Glomerular visceral epithelial cell (primary cell): ENCODE results near the gene SSH2.
"Not testable (repeated sequence)": the region's sequence is repeated elsewhere in the genome, so short reads cannot be mapped to it uniquely, and the experiment has no call there.

Experiments
- DNase-seq: peaks from one replicate; pipeline ENCODE4 v3.0.0-alpha.2; 2016; ENCODE audit errors: extremely low spot score

Gene SSH2

DNA sequence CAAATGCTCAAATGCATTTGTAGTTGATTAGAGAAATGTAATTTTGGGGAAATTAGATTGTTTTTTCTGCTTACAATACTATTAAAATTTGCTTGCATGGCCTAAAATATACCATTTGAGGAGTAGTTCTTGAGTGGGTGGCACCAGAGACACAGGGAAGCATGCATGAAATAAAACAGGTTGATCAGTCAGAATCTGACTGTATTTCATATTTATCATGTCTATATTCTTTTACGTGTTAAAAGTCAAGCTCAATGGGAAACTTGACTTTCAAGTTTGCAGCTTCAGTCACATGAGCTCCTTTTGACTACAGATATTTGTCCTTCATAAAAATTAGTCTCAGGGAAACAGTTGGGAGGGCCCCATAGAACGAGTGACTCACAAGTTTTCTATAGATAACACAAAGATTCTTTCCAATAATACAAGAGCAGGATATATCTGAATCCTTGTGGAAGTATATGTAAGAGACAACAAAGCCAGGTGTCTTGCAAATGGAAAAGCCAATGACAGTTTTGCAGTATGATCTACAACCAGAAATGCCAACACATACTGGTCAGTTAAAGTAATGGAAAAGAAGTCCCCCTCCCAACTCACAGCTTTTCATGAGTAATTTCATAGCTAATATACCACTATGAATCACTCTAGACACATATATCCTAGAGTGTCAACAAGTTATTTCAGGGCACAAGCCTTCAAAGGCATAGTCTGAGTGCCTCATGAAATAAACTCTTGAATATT lies 265.1 kb downstream of the SSH2 start:
- peak; percentile 44 for DNase-seq

DNA sequence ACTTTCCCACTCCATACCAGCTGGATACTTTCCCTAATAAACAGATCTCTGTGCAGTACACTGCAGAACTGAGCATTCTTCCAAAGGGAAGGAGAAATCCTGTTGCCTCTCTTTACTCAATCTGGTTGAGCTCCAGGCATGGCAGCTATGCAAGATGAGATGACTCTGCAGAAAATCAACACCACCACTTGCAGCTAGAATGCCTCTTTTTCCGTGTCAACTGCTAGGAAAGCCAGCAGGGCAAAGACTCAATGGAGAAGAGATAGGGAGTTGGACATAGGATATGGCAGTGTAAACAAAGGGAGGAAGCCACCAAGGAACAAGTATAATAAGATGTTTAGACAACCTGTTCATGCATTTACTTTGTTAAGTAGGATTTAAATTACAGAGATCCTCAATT lies 266.9 kb downstream of the SSH2 start:
- DNase-seq: no peak

DNA sequence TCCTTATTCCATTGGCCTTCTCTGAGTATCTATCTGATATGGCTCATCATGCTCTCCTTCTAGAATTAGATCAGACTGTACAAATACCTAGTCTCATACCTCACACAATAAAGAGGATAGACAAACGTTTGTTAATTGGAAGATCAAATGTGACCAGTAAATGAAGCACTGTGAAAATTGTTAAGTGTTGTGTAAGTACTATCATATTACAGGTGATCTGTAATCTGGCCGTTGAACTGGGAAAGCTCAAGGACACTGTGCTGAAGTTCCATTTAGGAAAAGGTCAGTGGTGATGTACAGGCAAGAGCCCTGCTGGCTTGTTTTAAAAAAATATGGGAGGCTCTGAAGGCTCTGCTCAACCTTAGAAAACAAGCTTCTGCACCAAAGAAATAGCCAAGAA lies 268.8 kb downstream of the SSH2 start:
- no peak for DNase-seq

DNA sequence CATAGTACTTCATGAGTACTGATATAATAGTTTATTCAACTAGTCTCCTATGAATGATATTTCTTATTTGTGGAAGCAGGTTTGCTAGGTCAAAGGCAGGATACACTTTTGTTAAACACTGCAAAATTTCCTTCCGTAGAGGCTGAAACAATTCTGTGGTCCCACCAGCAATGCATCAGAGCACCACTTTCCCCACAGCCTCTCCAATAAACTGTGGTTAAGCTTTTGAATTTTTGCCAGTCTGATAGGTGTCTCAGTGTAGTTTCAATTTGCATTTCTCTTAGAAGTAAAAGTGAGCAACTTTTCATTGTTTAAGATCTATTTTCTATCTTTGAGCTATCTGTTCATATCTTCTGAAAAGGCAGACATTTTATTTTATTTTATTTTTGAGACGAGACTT lies 270.9 kb downstream of the SSH2 start:
- DNase-seq: no peak

DNA sequence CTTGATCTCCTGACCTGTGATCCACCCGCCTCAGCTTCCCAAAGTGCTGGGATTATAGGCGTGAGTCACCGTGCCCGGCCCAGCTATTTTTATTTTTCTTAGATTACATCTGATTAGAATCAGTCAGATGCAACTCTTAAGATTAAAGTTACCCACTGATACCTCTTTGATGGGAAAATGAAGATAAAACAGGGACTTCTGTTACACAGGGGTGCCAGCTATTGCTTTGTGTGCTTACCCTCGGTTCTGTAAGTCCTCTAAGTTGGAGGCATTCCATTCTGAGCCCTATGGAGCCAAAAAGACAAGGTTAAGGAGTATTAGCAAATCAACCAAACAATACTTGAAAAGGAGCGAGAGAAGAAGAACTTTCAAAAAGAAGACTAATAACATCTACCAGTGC lies 274.7 kb downstream of the SSH2 start:
- no peak for DNase-seq

DNA sequence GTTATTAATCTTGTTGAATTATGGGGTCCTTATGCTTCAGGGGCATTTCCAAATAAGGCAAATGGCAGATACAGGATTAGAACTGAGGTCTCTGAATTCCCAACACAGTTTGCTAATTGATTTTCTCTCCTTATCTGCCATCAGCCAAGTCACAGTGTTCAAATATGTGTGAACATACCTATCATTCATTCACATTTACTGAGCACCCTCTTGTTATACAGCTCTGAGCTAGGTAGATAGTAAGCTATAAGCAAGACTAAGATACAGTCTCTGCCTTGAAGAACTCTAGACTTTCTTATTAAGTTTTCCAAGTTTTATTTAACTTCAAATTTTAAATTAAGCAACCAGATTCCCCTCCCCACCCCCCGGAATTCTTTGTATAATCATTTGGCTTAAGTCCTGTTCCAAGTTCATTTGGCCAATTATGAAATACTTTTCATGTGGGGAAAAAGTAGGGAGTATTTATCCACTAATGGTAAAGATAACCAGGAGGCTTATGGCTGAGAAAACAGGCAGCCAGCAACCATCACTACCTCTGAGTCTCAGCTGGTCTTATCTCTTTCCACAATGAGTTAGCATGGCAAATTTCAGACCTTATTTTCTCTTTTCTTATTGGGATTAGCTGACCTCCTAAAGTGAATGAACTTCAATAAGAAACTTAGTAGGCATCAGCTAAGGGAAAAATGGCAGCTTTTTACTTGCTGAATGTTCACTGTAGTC lies 275.9 kb downstream of the SSH2 start:
- no peak for DNase-seq

DNA sequence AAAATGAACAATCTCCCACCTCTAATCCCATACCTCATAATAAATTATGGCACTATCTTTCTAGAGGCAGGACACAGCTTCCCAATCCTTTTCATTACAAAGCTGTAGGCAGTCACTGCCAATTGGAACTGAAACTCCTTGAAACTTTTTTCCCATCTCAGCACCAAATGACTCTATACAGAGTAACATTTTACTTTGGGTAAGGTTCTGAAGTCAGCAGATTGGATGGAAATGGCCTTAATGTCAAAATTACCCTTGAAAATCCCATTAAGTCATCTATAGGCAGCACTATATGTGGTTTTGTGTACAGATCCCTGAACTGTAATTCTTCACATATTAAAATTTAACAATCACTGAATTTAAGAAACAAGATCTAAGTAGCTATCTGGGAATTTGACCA lies 277.1 kb downstream of the SSH2 start:
- DNase-seq: no peak

DNA sequence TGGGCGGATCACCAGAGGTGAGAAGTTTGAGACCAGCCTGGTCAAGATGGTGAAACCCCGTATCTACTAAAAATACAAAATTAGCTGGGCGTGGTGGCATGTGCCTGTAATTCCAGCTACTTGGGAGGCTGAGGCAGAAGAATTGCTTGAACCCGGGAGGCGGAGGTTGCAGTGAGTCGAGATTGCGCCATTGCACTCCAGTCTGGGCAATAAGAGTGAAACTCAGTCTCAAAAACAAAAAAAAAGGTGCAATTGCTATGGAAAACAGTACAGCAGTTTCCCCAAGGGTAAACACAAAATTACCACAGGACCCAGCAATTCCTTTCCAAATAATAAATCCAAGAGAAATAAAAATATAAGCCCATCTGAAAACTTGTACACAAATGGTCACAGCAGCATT lies 278.1 kb downstream of the SSH2 start:
- not testable (repeated sequence) for DNase-seq

DNA sequence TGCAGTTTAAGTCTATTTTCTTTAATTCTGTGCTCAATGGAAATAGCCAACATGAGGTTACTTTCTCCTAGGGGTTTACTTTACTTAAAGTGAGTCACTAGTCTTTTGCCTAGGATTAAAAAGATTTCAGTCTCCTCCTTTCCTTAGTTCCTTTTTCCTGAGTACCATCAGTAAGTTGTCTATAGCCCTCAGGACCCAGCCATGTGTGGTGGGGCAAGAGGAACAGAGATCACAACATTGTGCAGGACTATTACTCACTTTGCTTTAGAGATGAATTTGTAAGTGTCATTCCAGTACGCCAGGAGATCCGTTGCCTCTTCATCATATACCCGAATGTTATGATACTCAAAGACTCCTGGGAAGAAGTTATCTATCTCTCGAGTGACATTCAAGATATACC lies 279.6 kb downstream of the SSH2 start:
- DNase-seq: no peak

DNA sequence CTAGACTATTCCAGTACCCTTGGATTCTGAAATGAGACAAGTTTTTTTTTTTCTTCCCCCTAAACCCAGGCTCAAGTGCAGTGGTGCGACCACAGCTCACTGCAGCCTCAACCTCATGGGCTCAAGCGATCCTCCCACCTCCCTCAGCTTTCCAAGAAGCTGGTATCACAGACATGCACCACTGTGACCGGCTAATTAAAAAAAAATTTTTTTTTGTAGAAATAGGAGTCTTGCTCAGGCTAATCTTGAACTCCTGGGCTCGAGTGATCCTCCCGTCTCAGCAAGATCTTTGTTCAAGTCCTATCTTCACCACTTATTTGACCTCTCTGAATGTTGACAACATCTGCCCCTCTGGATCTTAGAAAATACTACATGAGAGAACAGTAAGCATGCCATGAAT lies 280.7 kb downstream of the SSH2 start:
- no peak for DNase-seq

DNA sequence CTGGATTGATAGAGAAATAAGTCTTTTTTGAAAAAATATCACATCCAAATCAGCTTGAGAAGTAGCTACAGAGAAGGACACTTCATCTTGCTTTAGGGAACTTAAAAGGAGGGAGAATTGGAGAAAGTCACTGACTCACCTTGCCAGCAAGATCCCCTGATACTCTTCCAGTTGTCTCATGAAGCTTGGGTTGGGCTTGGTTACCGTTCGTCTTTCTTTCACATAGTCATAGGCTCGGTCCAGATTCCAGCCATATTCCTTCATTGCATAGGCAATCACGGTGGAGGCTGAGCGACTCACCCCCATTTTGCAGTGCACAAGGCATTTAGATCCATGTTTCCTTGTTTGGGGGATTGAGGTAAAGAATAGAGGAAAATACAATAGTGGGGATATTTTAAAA lies 282.0 kb downstream of the SSH2 start:
- no peak for DNase-seq

DNA sequence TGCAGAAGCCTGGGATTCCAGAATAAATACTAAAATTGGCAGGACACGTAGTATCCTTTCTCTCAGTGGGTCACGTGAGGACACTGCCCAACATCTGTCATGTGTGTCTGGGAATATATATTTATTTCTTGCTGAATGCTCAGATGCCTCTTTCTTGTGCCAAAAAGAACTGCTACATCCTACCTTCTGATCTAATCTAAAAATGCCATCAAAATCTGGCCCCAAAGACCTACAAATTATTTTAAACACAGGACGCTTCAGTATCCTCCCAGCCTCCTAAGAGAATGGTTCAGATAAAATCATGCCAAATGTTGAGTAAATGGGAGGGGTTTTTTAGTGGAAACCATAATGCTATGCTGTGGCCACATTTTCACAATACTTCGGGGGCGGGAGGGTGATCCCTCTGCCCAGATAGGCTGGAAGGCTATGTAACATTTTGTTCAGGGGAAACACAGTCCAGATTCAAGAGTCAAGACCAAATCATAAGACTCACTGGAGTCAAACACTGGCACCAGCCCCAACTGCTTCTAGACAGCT lies 284.4 kb downstream of the SSH2 start:
- DNase-seq: no peak

DNA sequence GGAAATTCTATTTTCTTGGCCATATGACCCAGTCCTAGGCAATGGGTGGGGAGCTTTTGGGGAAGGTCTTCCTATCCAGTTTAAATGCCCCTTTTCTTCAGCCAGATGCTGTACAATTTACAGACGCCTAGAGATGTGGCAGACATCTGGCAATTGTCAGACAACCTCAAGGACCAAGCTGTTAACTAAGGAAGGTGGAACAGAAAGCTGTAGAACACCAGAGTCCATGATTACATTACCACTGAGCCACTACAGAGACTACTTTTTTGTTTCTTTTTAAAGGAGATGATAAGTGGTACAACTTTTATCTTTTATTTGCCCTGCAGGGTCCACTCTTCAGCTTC lies 286.2 kb downstream of the SSH2 start:
- DNase-seq: no peak

DNA sequence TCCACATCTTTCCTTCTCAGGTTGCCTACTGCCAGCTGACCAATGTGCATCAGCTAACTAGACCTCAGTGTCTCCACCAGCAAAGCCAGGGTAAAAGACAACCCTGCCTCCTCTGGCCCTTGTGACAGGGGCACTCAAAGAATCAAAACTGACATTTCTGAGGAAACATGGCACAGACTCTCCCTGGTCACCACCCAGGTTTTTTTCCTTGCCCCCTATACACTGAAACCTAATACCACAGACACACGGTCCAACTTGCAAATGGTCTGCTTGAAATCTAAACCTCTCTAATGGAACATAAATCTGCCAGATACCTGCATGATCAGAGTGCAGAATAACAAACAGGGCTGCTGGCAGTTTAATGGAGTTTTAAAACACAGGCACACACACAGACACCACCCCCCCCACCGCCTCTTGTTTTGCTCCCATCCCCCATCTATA lies 287.8 kb downstream of the SSH2 start:
- no peak for DNase-seq

DNA sequence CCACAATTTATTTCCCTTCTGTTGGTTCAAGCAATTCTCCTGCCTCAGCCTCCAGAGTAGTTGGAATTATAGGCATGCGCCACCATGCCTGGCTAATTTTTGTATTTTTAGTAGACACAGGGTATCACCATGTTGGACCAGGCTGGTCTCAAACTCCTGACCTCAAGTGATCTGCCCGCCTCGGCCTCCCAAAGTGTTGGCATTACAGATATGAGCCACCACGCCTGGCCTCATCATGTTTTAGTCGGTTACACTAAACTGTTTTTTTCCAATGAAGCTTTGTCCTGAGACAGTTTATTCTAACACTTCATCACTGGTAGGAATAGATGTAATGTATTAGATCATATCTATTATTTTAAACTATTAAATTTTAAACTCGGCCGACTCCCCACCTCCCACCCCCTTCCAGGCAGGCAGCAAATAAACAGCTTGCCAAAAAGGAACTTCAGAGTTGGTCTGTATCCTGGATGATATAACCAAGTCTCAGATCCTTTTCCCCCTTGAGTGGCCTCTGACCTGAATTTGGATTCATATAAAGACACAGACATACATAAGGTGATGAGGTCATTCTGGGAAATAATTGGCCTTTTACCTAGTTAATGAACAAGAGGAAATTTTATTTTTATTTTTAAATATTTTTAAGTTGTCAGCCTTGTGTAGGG lies 288.9 kb downstream of the SSH2 start:
- no peak for DNase-seq

DNA sequence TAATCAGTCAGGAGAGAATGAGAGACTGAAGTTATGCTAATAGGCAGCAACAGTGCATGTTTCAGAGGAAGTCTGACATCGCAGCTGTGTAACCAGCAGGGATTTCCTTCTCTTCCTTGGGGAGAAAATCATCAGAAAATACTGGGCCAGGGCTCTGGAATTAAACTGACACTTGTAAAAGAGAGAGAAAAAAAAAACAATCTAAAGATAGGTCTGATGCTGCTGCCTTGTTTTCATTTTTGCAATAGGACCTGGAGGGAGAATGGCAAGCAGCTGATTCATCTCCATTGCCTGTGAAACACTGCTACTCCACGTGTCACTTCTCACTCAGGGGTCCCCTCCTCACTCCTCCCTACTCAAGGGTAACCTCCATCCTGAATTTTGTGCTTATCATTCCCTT lies 289.6 kb downstream of the SSH2 start:
- DNase-seq: no peak

DNA sequence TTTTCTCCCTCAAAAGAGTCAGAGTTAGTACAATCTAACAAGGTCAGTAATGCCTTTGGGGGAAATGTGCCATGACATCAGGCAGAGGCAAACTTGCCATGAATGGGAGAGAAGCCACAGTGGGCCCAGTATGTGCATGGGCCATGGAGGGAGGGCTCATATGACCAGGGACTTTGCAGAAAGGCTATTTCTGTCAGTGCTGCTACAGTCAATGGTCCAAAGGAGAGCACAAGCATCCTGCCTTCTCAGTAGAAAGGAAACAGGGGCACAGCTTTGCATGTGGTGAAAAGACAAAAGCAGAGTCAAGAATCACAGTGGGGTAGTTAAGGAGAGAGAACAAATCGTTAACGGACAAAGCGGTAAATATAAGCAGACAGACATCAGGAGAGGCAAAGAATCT lies 296.1 kb downstream of the SSH2 start:
- DNase-seq: no peak

DNA sequence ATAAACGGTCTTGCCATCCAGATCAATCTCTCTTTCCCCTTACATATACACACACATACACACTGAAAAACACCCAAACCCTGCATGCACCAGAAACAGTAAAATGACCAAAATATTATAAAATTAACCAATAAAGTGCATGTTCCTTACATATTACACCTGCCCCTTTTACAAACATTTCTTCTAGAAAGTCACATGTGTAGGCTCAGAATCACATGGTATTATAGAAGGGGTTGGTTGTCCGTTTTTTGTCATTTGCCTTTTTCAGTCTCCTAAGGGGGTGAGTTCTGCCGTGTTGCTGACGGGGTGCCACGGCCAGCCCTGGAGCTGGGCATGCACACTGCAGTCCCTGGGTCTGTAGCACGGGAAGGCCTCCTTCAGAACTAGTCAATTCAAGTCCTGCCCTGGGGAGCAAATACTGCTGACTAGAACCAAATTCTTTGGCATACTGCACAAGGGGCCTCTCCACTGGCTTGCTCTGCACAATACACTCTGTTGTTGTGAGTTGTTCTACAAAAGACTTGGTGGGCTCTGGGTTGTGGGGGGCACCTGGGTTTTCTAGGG lies 299.3 kb downstream of the SSH2 start:
- no peak for DNase-seq

DNA sequence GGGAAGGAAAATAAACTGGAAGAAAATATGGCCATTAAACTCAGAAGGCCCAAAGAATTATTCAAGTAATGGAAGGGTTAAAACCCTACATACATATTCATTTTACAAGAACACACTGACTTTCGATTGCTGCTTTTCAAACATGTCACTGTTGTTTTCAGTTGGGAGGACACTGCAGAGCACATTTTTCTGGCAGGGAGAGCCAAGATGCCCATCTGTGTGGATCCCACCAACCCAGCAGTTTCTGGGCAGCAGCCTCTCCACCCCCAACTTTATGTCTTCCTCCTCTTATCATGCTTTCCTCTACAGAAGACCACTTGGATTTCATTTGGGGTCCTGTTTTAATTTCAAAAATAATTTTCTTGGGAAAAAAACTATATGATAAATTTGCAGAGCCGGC lies 300.2 kb downstream of the SSH2 start:
- DNase-seq: no peak

DNA sequence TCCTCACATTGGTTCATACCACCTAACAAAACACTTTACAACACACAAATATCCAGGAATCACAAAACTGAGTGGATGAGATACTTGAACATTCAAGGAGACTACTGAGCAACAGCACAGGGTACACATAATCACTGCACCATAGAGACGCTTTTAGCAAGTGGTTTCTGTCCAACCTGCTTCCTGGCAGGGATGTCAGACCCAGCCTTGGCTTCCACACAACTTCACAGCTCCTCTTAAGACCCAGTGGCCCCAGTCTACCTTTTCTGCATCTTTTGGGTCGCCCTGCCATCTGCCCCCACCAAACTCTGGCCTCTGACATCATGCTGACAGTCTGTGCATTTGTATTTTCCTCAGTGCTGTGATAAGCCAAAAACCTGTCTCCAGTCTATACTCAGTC lies 301.4 kb downstream of the SSH2 start:
- DNase-seq: no peak

DNA sequence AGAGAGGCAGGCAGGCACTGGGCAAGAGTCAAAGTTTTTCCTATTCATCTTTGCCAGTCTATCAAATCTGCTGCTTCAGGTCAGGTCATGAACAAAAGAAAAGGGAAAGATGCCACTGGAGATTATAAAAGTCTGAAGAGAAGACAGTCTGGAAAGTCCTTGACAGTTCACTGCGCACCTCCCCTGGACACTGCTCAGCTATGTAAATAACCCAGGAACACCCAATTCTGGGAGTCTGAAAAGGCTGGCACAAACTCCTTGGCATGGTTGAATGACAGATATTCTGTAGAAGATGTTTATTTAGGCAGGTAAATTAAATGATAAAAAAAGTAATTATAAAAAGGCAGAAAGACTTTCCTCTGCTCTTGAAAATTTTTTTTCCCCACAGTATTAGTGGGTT lies 302.1 kb downstream of the SSH2 start:
- no peak for DNase-seq

DNA sequence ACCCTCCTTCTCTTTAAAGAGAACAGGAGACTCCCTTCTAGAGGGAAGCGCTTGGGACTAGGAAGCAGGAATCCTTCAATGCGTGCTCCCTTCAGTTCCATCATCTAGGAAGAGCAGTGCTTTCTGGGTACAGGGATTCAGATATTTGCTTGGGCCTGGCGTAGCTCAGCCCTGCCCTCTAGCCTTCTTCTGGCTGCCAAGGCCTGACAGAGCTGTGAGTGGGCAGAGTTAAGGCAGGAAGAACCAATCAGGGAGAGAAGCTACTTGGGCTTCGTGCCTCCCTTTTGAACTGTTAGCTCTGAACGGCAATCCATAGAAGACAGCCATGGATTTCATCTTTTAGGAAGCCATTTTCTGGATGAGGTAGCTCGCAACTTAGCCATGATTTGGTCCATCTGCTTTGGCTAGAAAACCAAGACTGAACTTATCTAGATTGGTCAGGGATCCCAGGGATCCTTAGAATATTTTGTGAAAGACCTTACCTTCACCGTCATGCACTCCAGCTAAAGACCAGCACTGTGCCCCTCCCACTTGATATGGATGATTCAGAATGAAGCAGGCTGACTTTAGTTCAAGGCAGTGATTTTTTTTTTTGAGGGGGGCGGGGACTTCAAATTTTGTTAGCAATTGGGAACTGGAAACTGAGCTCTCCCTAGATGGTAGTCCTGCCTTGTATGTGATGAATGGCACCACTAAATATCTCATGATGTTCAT lies 304.8 kb downstream of the SSH2 start:
- DNase-seq: no peak
